MCF 10A (cell line): ENCODE results near the gene RHOJ. TPM values are rescaled to one million over a fixed set of nuclear protein-coding genes. Genes with fewer than 3 reads are reported as not detected.

ENCODE experiments used
- BruUV-seq: library from RNA; stranded (reverse); fragments of 400-500 nt; replicated peaks from 2 replicates; lab custom pipeline; 2021; lab: Mats Ljungman, UMichigan
- CTCF ChIA-PET: fragments of 300-600 bp; sonication (Branson Sonifier 250); formaldehyde crosslinking; extraction: SDS; loops from one replicate; lab custom pipeline; 2021; ENCODE audit warnings: antibody characterized with exemption, inconsistent platforms; lab: Yijun Ruan, JAX
- POLR2A ChIA-PET: fragments of 300-600, 350-650 bp; sonication (Branson Sonifier 250); formaldehyde crosslinking; extraction: SDS; loops from one replicate; lab custom pipeline; 2020; ENCODE audit warnings: antibody characterized with exemption, inconsistent platforms; lab: Yijun Ruan, JAX
- DNase-seq: peaks from one replicate; pipeline ENCODE4 v3.0.0-alpha.2; 2018; ENCODE audit not compliant: unreplicated experiment
- H3K27ac Mint-ChIP-seq: one replicate; pipeline ENCODE4 v1.8.0; 2022; ENCODE audit warnings: mild to moderate bottlenecking, low read depth, mixed read lengths; ENCODE audit not compliant: unreplicated experiment
- H3K27me3 Mint-ChIP-seq: one replicate; pipeline ENCODE4 v1.8.0; 2022; ENCODE audit warnings: mixed read lengths; ENCODE audit not compliant: insufficient read depth, unreplicated experiment
- H3K36me3 Mint-ChIP-seq: one replicate; pipeline ENCODE4 v1.8.0; 2022; ENCODE audit warnings: mild to moderate bottlenecking, moderate library complexity, mixed read lengths; ENCODE audit not compliant: insufficient read depth, unreplicated experiment
- H3K4me1 Mint-ChIP-seq: one replicate; pipeline ENCODE4 v1.8.0; 2022; ENCODE audit warnings: mixed read lengths; ENCODE audit not compliant: insufficient read depth, unreplicated experiment
- H3K4me3 Mint-ChIP-seq: one replicate; pipeline ENCODE4 v1.8.0; 2022; ENCODE audit warnings: mild to moderate bottlenecking, moderate library complexity, mixed read lengths; ENCODE audit not compliant: unreplicated experiment
- H3K9me3 Mint-ChIP-seq: one replicate; pipeline ENCODE4 v1.8.0; 2022; ENCODE audit warnings: mixed read lengths; ENCODE audit not compliant: unreplicated experiment
- intact Hi-C: fragments of 100-400 bp; cut with micrococcal nuclease; formaldehyde crosslinking; loops from 2 replicates; pipeline ENCODE4 v1.14.1; 2022
- total RNA-seq: library from RNA; stranded (reverse); gene quantifications from 2 replicates; pipeline ENCODE4 v1.2.3, GENCODE V29; 2022
- TF ChIP-seq, protein P1 (sequence below): fragments of 200-600 bp; IDR thresholded peaks from one replicate; pipeline ENCODE4 v1.8.0; 2022; ENCODE audit warnings: antibody characterized with exemption, mild to moderate bottlenecking; ENCODE audit not compliant: unreplicated experiment

The RHOJ gene
- total RNA-seq, 1 experiment from 2014 or later = not detected

DNA sequence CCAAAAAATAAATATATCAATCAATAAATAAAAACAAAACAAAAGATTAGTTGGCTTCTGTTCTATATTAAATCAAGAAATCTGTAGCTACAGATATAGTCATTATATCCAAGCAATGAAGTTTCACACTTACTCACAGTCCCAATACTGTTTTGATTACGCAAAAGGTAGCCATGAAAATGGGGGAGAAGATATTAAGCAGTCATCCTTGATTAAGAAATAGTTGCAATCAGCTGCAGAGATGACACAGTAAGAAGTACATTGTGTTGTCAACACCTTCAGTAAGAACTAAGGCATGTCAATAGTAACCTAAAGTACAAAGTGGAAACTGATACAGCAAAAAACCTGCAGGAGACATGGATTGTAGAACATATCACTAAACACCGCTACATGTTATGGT lies 11.0 kb upstream of the RHOJ start:
- no TSS peak for BruUV-seq
- TF ChIP-seq, protein P1, sequence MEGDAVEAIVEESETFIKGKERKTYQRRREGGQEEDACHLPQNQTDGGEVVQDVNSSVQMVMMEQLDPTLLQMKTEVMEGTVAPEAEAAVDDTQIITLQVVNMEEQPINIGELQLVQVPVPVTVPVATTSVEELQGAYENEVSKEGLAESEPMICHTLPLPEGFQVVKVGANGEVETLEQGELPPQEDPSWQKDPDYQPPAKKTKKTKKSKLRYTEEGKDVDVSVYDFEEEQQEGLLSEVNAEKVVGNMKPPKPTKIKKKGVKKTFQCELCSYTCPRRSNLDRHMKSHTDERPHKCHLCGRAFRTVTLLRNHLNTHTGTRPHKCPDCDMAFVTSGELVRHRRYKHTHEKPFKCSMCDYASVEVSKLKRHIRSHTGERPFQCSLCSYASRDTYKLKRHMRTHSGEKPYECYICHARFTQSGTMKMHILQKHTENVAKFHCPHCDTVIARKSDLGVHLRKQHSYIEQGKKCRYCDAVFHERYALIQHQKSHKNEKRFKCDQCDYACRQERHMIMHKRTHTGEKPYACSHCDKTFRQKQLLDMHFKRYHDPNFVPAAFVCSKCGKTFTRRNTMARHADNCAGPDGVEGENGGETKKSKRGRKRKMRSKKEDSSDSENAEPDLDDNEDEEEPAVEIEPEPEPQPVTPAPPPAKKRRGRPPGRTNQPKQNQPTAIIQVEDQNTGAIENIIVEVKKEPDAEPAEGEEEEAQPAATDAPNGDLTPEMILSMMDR = no peak
- Mint-ChIP-seq H3K4me1 (no peaks in the 10 kb centered on the region), H3K27ac (no peak overlapping the region), H3K9me3 (peaks cover 7% of the 10 kb centered on the region), H3K27me3 (no peaks in the 10 kb centered on the region), H3K4me3 (no peak overlapping the region), H3K36me3 (no peaks in the 10 kb centered on the region)
- DNase-seq = peak; percentile 20
- ChIA-PET POLR2A (interaction anchor here (0.8 to 1.9 kb wide), 2 partner anchors 14 to 21 kb away, joined by 4 to 9 read pairs; no protein-coding TSS in a partner anchor), CTCF (no interaction called here)
- intact Hi-C loops = no loop called here

DNA sequence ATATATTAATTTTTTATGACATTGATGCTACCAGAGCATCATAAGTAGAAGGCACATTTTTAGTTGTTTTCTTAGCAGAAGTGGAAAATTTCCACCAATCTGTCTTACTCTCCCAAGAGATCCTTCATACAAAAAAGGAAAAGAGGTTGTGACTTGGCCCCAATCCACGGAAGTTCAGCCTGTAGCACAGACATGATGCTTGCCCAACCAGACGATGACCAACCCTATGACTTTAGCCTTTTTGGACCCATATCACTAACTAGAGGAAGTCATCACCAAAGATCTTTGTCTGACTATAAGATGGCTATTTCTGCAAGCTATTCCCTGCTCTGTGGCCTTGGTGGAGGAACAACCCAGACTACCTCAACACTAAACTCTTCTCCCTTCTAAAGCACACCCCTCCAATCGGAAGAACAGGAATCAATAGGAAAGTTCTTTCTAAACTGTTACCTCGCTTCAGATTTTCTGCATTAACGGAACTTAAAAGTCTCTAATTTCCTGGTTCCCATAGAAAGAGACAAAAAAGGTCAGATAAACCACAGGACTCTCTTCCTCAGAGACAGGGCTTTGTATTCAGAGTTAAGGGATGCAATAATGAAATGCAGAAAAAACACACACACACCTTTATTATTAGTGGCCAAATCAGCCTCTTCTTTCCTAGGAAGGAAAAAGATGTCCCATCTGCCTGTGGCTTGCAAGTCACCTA lies 4.1 kb upstream of the RHOJ start:
- POLR2A ChIA-PET = no interaction called here
- no TSS peak for BruUV-seq
- peaks cover 5% of the 10 kb centered on the region for H3K9me3 Mint-ChIP-seq
- CTCF ChIA-PET = interaction anchor here (0.7 kb wide), 1 partner anchor 14 kb away, joined by 3 read pairs; no protein-coding TSS in a partner anchor
- H3K27me3 Mint-ChIP-seq = no peaks in the 10 kb centered on the region
- H3K4me1 Mint-ChIP-seq = peaks cover 9% of the 10 kb centered on the region
- no peaks in the 10 kb centered on the region for H3K36me3 Mint-ChIP-seq
- TF ChIP-seq, protein P1 = no peak
- no peak overlapping the region for H3K27ac Mint-ChIP-seq
- DNase-seq = no peak
- intact Hi-C loops = no loop called here
- H3K4me3 Mint-ChIP-seq = no peak overlapping the region

DNA sequence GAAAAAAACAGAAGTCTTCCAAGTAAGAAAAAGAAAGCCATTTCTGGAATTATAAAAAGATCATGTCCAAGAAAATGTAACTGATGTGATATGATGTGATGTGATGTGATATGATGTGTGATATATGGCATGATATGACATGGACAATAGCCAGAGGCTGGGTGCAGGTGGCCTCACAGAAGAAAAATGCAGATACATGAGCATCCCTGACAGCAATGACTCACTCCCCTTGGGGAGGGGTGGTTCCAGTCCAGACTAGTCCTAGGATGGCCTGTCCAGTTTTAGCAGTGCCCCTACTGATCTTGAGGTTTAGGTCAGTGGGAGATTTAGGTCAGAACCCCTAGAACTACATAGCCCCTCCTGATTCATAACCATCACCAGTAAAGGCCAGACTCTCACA lies 3.5 kb upstream of the RHOJ start:
- peak; percentile 17 for DNase-seq
- Mint-ChIP-seq H3K27me3 (no peaks in the 10 kb centered on the region), H3K4me1 (peaks cover 9% of the 10 kb centered on the region), H3K9me3 (no peaks in the 10 kb centered on the region), H3K36me3 (no peaks in the 10 kb centered on the region), H3K27ac (no peak overlapping the region), H3K4me3 (no peak overlapping the region)
- CTCF ChIA-PET = no interaction called here
- POLR2A ChIA-PET = no interaction called here
- no TSS peak for BruUV-seq
- TF ChIP-seq, protein P1 = no peak
- intact Hi-C loops = no loop called here

DNA sequence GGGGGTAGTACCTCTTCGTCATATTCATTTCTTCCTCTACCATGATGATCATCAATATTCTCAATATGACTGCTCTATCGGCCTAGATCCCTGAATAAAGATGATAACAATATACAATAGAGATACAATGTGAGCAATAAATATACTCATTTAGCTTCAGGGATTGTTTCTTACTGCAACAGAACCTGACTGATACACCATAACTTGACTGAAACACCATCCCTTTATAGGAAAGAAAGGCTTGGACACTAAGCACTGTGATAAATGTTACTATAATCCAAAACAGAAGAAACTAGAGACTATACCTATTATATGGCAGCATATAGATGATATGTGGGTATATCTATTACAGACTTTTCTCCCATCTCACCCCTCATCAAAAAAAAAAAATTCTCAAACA lies 1.2 kb upstream of the RHOJ start:
- Mint-ChIP-seq H3K4me3 (no peak overlapping the region), H3K9me3 (no peaks in the 10 kb centered on the region), H3K27ac (no peak overlapping the region), H3K27me3 (no peaks in the 10 kb centered on the region), H3K36me3 (no peaks in the 10 kb centered on the region), H3K4me1 (peaks cover 9% of the 10 kb centered on the region)
- POLR2A ChIA-PET = interaction anchor here (0.6 to 0.7 kb wide), 3 partner anchors 13 to 93 kb away, joined by 3 to 4 read pairs (median 3); no protein-coding TSS in a partner anchor
- intact Hi-C loops = no loop called here
- BruUV-seq = no TSS peak
- no peak for DNase-seq
- TF ChIP-seq, protein P1 = no peak
- CTCF ChIA-PET = no interaction called here
